SK-MEL-5 (cell line): ENCODE results near the gene UBE2M. TPM values are rescaled to one million over a fixed set of nuclear protein-coding genes. Genes with fewer than 3 reads are reported as not detected.

Source experiments
- DNase-seq: peaks from one replicate; pipeline ENCODE4 v3.0.0-alpha.2; 2016; ENCODE audit warnings: low read depth, low spot score
- in situ Hi-C: cut with HindIII; loops from 2 replicates; pipeline ENCODE4 v1.10.0; 2016; ENCODE audit warnings: low sequenced_read_pairs, high pct_unique_total_duplicates, low pct_unique_long_range_greater_than_20kb
- total RNA-seq: library from RNA; depleted of rRNA; stranded (reverse); fragments of >200 nt; shearing (Covaris generic); gene quantifications from 2 replicates; pipeline ENCODE4 v1.2.3, GENCODE V29; 2014

The UBE2M gene
- total RNA-seq, 1 experiment from 2014 or later: 85.3 TPM

- peak; percentile 93 for DNase-seq
- in situ Hi-C loops: no loop called here
Measured at GRCh38 chr19:58559275-58560006, 1.0 kb upstream of the UBE2M start.

DNA sequence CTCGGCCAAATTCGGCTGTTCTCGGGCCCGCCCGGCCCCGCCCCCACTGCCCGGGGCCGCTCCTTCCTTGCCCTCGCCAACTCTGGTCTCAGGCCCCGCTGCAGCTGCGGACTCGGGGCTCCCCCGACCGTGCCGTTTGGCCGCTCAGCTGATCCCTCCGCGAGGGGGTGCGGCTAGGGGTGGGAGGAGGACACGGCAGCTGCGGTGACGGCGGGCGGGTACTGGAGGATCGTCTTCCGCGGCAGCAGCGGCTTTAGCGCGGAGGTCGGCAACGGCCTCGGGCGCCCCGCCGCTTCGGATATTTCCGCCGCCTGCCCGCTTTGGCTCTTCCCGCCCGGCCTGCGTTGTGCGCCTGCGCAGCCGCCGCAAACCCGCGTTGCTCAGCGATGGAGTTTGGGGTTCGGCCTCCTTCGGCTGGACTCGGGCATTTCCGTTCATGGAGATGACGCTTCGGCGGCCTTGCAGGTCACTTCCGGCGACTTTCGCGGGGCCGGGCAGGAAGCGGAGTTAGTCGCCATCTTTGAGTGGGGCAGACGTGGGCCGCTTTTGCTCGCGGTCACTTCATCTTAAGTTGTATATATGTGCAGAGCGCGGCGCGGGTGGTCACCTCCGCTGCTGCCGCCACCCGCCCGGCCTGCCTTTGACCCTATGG is 338 bp upstream of the UBE2M start:
- peak; percentile 97 for DNase-seq
- in situ Hi-C loops: no loop called here

- DNase-seq: no peak
- in situ Hi-C loops: no loop called here
Measured at GRCh38 chr19:58557221-58558065, 968 bp downstream of the UBE2M start.

DNA sequence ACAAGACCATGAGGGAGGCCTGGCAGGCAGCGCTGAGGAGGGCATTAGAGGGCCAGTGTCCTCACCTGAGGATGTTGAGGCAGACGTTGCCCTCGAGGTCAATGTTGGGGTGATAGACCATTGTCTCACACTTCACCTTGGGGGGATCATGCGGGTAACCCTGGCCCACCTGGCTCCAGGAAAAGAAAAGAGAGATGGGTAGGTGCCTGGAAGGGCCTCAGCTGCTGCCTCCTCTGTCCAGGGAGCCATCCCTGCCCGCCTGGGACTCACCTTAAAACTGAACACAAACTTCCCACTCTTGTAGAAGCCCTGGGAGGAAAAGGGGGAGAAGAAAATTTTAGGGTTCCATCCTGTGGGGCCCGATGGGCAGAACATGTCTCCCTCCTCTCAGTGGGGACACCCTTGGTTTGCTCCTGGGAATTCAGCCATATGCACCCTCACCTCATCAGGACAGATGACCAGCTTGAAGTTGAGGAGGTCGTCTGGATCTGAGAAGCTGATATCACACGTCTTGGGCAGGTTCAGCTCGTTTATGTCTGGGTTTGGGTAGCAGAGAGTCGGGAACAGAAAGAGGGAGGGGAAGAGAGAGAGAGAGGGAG is 1.7 kb downstream of the UBE2M start:
- no peak for DNase-seq
- in situ Hi-C loops: no loop called here

DNA sequence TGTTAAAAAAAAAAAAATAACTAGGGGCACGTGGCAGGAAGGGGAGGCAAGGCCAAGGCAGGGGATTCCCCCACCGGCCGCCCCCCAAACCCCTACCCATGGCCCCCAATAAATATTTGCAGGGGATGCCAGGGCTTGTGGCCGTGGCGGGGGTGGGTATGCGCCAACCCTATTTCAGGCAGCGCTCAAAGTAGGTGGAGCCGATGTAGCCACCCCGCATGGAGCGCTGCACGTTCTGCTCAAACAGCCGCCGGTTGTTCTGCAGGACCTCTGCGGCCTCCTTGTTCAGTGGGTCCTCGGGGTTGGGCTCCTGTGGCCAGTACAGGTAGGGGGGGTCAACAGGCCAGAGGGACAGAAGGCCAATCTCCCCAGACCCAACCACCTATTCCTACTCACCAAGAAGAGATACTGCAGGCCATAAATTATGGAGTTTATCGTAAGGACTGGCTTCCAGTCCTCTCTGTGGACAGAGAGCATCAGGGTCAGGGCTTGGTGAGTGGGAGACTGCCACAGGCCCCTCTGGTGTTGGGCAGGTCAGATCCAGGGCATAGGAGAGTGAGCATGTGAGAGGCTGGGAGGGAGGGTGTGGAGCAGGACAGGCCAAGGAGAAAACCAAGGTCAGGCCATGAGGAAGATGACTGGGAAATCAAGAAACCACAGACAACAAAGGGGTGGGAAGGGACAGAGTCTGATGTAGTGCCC is 2.3 kb downstream of the UBE2M start:
- in situ Hi-C loops: no loop called here
- no peak for DNase-seq

GRCh38 chr19:58555369-58555885 is 3.0 kb downstream of the UBE2M start:
- in situ Hi-C loops: no loop called here
- DNase-seq: no peak

GRCh38 chr19:58554494-58555368 is 3.7 kb downstream of the UBE2M start, which contains the start of gene CHMP2A:
TSS of gene CHMP2A (minus strand) at chr19:58555105. CDS start at chr19:58554212, 893 bp downstream.
- in situ Hi-C loops: no loop called here

DNA sequence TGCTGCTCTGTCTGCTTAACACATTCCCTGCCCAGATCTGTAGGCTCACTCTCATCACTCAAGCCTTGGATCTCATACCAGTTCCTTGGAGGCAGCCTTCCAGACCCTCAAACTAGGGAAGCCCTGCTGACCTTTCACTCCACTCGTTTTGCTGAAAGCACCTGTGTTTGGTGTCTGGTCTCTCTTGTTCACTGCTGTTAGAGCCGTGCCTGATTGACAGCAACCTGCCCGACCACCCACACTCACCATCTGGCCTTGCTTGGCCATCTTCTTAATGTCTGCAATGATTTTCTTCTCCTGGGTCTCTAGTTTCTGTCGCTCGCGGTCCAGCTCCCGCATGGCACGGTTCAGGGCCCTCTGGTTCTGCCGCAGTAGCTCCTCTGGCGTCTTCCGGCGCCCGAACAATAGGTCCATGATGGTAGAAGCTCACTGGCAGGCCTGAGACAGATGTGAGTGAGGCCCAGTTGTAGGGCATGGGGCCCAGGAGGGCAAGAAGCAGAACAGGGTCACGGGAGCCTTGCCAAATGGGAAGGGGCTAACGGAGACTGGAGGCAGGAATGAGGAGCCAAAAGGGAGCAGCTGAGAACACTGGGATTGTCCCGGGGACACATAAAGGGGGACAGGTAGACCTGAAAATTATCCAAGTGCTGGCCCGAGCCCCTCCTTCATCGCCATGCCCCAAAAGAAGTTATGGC is 4.5 kb downstream of the UBE2M start:
- in situ Hi-C loops: no loop called here
- no peak for DNase-seq

More at GRCh38 chr19:58554494-58555368, 3.7 kb downstream of the UBE2M start, which contains the start of gene CHMP2A:
- peak; percentile 93 for DNase-seq

DNA sequence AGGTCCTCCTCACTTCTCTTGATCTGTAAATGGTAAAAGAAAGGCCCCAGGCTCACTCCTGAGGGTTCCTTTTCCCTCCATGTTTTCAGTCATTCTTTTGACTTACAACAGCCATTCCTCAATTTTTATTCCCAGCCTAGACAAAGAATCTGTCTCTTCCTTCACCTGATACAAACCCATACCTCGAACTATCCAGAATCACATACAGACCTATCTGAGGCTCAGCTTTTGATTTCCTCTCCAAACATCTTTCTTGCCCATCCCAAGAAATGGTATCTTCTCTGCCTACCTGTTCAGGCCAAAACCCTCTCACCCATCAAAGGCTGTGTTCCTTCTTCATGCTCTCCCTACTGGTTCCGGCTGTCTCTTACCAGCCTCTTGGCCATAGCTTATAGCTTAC is 5.8 kb downstream of the UBE2M start:
- DNase-seq: no peak
- in situ Hi-C loops: no loop called here

GRCh38 chr19:58551577-58552471 is 6.6 kb downstream of the UBE2M start:
- in situ Hi-C loops: no loop called here

DNA sequence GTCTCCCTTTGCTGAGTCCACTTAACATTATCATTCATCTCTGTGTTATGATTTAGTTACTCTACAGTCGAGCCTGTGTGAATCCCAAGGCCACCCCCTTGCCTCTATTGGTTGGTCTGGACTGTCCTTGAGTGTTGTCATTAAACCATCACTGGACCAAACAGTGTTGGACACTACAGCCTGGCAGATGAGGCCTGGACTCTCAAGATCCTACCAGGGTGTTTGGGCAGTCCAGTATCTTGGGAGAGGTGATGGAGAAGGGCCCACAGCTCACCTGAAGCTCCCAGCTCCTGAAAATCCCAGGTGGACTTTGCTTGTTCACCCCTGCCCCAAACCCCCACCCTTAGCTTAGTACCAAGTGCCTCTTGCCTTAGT is 7.3 kb downstream of the UBE2M start:
- in situ Hi-C loops: no loop called here
- no peak for DNase-seq

More at GRCh38 chr19:58551577-58552471, 6.6 kb downstream of the UBE2M start:
- no peak for DNase-seq

- DNase-seq: no peak
- in situ Hi-C loops: no loop called here
Measured at GRCh38 chr19:58550362-58551122, 7.9 kb downstream of the UBE2M start.

- in situ Hi-C loops: no loop called here
- DNase-seq: no peak
Measured at GRCh38 chr19:58549664-58550361, 8.6 kb downstream of the UBE2M start.
